ENCODE data around the gene CCDC74A. TPM values are rescaled to one million over a fixed set of nuclear protein-coding genes. Genes with fewer than 3 reads are reported as not detected.
"Not testable (repeated sequence)": the region's sequence is repeated elsewhere in the genome, so short reads cannot be mapped to it uniquely, and the experiment has no call there.

CCDC74A gene
- polyA plus RNA-seq, 2 donors, result 3.4 to 4.9 TPM

GRCh38 chr2:131488306-131489205 lies 39.1 kb upstream of the CCDC74A start:
- Histone ChIP-seq H3K4me3 (ENCODE audit: low read depth in 1 of 2, low read length in 2 of 2) (no peak overlapping the region), H3K4me1 (ENCODE audit: control insufficient read depth in 2 of 2, insufficient read depth in 2 of 2, low read length in 1 of 2) (peaks cover 0 to 6% of the 10 kb centered on the region in 2 donors), H3K9me3 (ENCODE audit: control insufficient read depth in 2 of 2, insufficient read depth in 1 of 2, low read depth in 1 of 2, low read length in 1 of 2) (no peaks in the 10 kb centered on the region), H3K36me3 (ENCODE audit: control insufficient read depth in 2 of 2, insufficient read depth in 2 of 2, low read length in 1 of 2) (no peaks in the 10 kb centered on the region), H3K27me3 (ENCODE audit: control insufficient read depth in 1 of 2, insufficient read depth in 2 of 2, low read length in 2 of 2) (no peaks in the 10 kb centered on the region), H3K27ac (ENCODE audit: low read depth in 2 of 2, low read length in 1 of 2) (no peak overlapping the region)
- WGBS, 2 donors, result 79 to 84% methylated on average over 14 of the region's 14 CpGs

DNA sequence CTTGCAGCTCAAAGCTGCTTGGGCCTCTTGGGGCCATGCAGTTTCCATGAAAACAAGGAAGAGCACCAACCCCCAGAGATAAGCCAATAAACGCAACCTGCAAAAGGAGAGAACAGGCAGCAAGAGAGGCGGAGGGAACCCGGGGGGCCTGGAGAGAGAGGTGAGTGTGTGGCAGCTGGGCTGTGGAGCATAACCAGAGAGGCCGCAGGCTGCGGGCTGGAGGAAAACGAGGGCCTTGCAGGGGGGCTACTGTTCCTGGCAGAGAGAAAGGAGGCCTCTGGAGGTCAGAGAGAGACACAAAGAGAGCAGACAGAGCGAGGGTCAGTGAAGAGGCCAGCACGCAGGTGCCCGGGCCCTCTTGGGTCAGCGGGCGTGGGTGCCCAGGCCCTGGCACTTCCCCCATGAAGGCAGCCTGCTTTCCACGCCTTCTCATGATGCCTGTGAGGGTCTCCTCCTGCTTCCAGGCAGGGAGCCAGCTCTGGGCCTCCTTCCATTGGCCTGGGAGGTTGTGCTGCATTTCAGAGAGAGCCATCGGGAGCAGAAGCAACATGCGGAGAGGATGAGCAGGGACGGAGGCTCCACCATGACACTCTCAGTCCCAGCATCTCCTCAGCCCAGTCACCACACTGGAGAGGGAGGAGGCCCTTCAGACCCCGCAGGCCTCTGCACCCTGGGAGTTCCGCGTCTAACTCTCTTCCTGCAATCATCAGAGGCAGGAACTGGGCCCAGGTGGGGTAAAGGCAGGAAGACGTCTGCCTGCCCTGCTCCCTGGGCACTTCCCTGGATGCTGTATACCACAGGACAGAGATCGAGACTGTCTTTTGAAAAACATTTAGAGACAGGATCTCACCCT lies 36.8 kb upstream of the CCDC74A start:
- 59 to 60% methylated on average over 19 to 20 of the region's 20 CpGs for WGBS, 2 donors
- not testable (repeated sequence) for H3K27me3 ChIP-seq (ENCODE audit: control insufficient read depth in 1 of 2, insufficient read depth in 2 of 2, low read length in 2 of 2); H3K9me3 ChIP-seq (ENCODE audit: control insufficient read depth in 2 of 2, insufficient read depth in 1 of 2, low read depth in 1 of 2, low read length in 1 of 2); H3K36me3 ChIP-seq (ENCODE audit: control insufficient read depth in 2 of 2, insufficient read depth in 2 of 2, low read length in 1 of 2); H3K4me1 ChIP-seq (ENCODE audit: control insufficient read depth in 2 of 2, insufficient read depth in 2 of 2, low read length in 1 of 2)
- Histone ChIP-seq H3K27ac (ENCODE audit: low read depth in 2 of 2, low read length in 1 of 2) (peak overlapping the region in 1 of 2 donors; percentile 80), H3K4me3 (ENCODE audit: low read depth in 1 of 2, low read length in 2 of 2) (peak overlapping the region; percentile 62 to 66)

DNA sequence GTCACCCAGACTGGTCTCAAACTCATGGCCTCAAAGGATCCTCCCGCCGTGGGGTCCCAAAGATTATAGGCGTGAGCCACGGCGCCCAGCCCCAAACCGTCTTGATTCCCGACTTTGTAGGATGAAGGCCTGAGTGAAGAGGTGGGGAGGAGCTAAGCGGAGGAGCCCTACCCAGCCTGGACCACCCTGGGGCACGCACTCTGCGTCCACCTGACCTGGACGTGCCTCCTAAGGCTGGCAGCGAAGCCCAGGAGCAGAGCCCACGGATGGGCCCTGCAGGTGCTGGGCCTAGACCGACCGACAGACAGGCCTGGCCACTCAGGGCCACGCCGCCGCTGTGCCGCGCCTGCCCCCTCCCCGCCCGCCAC lies 36.2 kb upstream of the CCDC74A start:
- Histone ChIP-seq H3K27ac (ENCODE audit: low read depth in 2 of 2, low read length in 1 of 2) (peak overlapping the region in 1 of 2 donors; percentile 80), H3K4me3 (ENCODE audit: low read depth in 1 of 2, low read length in 2 of 2) (peak overlapping the region; percentile 62 to 66)
- not testable (repeated sequence) for H3K36me3 ChIP-seq (ENCODE audit: control insufficient read depth in 2 of 2, insufficient read depth in 2 of 2, low read length in 1 of 2); H3K4me1 ChIP-seq (ENCODE audit: control insufficient read depth in 2 of 2, insufficient read depth in 2 of 2, low read length in 1 of 2); H3K9me3 ChIP-seq (ENCODE audit: control insufficient read depth in 2 of 2, insufficient read depth in 1 of 2, low read depth in 1 of 2, low read length in 1 of 2); H3K27me3 ChIP-seq (ENCODE audit: control insufficient read depth in 1 of 2, insufficient read depth in 2 of 2, low read length in 2 of 2)
- 9 to 22% methylated on average over 12 to 22 of the region's 22 CpGs for WGBS, 2 donors

- peak within 1 kb of the TSS; percentile 96 to 98 for H3K27ac ChIP-seq (ENCODE audit: low read depth in 2 of 2, low read length in 1 of 2)
- not testable (repeated sequence) for H3K36me3 ChIP-seq (ENCODE audit: control insufficient read depth in 2 of 2, insufficient read depth in 2 of 2, low read length in 1 of 2); H3K4me1 ChIP-seq (ENCODE audit: control insufficient read depth in 2 of 2, insufficient read depth in 2 of 2, low read length in 1 of 2); H3K27me3 ChIP-seq (ENCODE audit: control insufficient read depth in 1 of 2, insufficient read depth in 2 of 2, low read length in 2 of 2); H3K9me3 ChIP-seq (ENCODE audit: control insufficient read depth in 2 of 2, insufficient read depth in 1 of 2, low read depth in 1 of 2, low read length in 1 of 2)
- peak within 1 kb of the TSS; percentile 97 for H3K4me3 ChIP-seq (ENCODE audit: low read depth in 1 of 2, low read length in 2 of 2)
- 1% methylated on average over 44 to 53 of the region's 53 CpGs for WGBS, 2 donors
Measured at GRCh38 chr2:131492015-131492417, 35.7 kb upstream of the CCDC74A start, which contains the start of gene MZT2A. MZT2A (minus strand) TSS chr2:131492397; CDS start chr2:131492376, 21 bp downstream.

DNA sequence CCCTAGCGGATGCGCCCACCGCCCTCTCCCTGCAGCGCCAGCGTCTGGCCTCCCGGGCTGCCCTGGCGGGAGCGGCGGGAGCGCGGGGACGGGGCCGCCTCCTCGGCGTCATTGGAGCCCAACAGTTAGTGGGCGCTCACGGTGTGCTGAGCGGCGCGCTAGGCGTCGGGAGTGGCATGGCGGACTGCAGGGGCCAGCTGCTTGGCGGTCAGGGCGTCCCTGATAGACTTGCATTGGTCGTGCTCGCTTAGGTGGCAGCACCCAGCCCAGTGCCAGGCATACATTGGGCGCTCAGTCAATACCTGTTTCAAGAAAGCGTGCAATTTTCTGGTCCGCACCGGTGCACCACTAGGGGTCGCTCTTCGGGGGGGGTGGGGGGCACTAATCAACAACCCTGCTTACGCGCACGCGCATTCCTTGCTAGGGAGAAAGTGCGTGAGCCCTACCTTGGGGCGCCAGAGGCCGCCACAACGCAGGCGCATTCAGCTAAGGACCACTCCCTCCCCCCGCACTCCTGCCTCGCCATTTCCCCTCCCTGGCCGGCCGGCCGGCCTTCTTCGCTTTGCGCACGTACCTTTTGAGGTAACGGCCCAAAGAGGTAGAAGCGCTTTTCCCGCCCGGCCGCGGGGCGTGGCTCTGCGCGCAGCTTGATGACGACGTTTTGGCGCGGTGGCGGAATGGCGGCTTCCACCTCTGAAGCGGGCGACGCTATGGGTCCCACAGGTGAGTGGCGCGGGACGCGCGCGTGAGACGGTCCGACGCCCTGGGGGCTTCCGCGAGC lies 35.1 kb upstream of the CCDC74A start:
- Histone ChIP-seq H3K27ac (ENCODE audit: low read depth in 2 of 2, low read length in 1 of 2) (peak overlapping the region; percentile 96 to 98), H3K9me3 (ENCODE audit: control insufficient read depth in 2 of 2, insufficient read depth in 1 of 2, low read depth in 1 of 2, low read length in 1 of 2) (no peaks in the 10 kb centered on the region), H3K36me3 (ENCODE audit: control insufficient read depth in 2 of 2, insufficient read depth in 2 of 2, low read length in 1 of 2) (no peaks in the 10 kb centered on the region), H3K4me1 (ENCODE audit: control insufficient read depth in 2 of 2, insufficient read depth in 2 of 2, low read length in 1 of 2) (peaks cover 0 to 8% of the 10 kb centered on the region in 2 donors), H3K27me3 (ENCODE audit: control insufficient read depth in 1 of 2, insufficient read depth in 2 of 2, low read length in 2 of 2) (no peaks in the 10 kb centered on the region), H3K4me3 (ENCODE audit: low read depth in 1 of 2, low read length in 2 of 2) (peak overlapping the region; percentile 97)
- 0 to 1% methylated on average over 76 to 79 of the region's 79 CpGs for WGBS, 2 donors

DNA sequence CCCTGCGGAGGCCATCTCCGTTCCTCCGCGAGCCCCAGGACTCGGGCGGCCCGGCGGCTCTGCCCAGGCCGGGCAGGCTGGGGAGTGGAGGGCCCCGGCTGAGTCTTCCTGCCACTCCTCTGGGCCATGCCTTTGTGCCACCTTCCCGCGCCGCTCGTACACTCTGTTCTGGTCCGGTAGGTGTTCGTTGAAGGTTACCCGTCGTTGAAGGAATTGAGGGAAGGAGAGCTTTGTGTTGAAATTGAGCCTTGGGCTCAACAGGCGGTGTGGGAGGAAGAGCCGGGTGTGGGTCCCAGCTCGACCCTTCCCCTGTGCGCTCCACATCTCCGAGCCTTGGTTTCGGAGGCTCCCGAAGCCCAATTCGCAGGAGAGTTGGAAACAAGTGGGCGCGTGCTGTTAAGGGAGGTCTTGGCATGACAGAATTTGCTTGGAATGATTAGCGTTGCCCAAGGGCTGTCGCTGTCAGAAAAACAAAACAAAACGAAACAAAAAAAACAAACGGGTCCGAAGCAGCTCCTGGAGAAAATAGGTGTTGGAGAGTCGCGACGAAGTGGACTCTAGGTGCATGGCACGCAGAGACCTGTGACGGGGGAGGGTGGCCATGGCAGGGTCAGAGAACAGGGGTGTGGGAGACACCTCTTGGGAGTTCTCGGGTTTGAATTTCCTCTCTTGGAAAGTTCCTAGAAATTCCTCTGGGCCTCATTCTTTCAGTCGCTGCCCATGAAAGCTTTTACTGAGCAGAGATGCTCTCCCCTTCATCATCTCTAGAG lies 34.3 kb upstream of the CCDC74A start:
- Histone ChIP-seq H3K27ac (ENCODE audit: low read depth in 2 of 2, low read length in 1 of 2) (peak overlapping the region; percentile 96 to 98), H3K4me1 (ENCODE audit: control insufficient read depth in 2 of 2, insufficient read depth in 2 of 2, low read length in 1 of 2) (peaks cover 0 to 8% of the 10 kb centered on the region in 2 donors)
- 0% methylated on average over 40 of the region's 40 CpGs for WGBS, 2 donors

GRCh38 chr2:131495506-131495905 lies 32.2 kb upstream of the CCDC74A start:
- not testable (repeated sequence) for H3K4me3 ChIP-seq (ENCODE audit: low read depth in 1 of 2, low read length in 2 of 2); H3K4me1 ChIP-seq (ENCODE audit: control insufficient read depth in 2 of 2, insufficient read depth in 2 of 2, low read length in 1 of 2); H3K27me3 ChIP-seq (ENCODE audit: control insufficient read depth in 1 of 2, insufficient read depth in 2 of 2, low read length in 2 of 2); H3K27ac ChIP-seq (ENCODE audit: low read depth in 2 of 2, low read length in 1 of 2); H3K36me3 ChIP-seq (ENCODE audit: control insufficient read depth in 2 of 2, insufficient read depth in 2 of 2, low read length in 1 of 2); H3K9me3 ChIP-seq (ENCODE audit: control insufficient read depth in 2 of 2, insufficient read depth in 1 of 2, low read depth in 1 of 2, low read length in 1 of 2)
- WGBS, 2 donors, result 93 to 96% methylated on average over 1 of the region's 1 CpG

More for the DNA sequence above, 34.3 kb upstream of the CCDC74A start:
- peak overlapping the region; percentile 97 for H3K4me3 ChIP-seq (ENCODE audit: low read depth in 1 of 2, low read length in 2 of 2)
- peaks cover 0 to 4% of the 10 kb centered on the region in 2 donors for H3K36me3 ChIP-seq (ENCODE audit: control insufficient read depth in 2 of 2, insufficient read depth in 2 of 2, low read length in 1 of 2)
- H3K9me3 ChIP-seq (ENCODE audit: control insufficient read depth in 2 of 2, insufficient read depth in 1 of 2, low read depth in 1 of 2, low read length in 1 of 2), result no peaks in the 10 kb centered on the region
- no peaks in the 10 kb centered on the region for H3K27me3 ChIP-seq (ENCODE audit: control insufficient read depth in 1 of 2, insufficient read depth in 2 of 2, low read length in 2 of 2)

DNA sequence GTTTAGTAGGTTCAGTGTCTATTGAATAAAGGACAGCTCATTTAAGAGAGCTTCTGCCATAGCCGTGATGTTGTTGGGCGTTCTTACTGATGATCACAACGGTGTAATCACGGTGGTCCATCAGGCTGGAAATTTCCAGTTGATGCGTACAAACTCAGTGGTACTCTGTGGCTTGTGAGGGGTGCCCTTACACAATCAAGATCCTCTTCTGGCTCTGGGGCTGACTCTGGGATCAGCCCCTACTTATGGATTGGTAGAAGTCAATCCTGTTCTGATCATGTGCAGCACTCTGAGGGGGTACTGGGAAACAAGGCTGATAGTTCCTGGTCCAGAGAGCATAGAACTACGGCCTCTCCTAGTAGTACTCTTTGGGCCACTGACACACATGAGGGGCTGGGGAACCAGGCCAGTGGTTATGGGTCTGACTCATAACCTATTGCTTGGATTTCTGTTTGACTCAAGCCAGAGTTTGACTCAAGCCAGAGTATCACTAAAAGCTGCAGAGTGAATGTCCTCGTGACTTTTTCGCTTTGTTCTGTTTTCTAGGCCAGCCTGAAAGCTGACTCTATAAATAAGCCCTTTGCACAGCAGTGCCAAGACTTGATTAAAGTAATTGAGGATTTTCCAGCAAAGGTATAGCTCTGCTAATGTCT lies 29.2 kb upstream of the CCDC74A start:
- H3K36me3 ChIP-seq (ENCODE audit: control insufficient read depth in 2 of 2, insufficient read depth in 2 of 2, low read length in 1 of 2), result peaks cover 8 to 18% of the 10 kb centered on the region in 2 donors
- H3K9me3 ChIP-seq (ENCODE audit: control insufficient read depth in 2 of 2, insufficient read depth in 1 of 2, low read depth in 1 of 2, low read length in 1 of 2); H3K4me3 ChIP-seq (ENCODE audit: low read depth in 1 of 2, low read length in 2 of 2); H3K4me1 ChIP-seq (ENCODE audit: control insufficient read depth in 2 of 2, insufficient read depth in 2 of 2, low read length in 1 of 2); H3K27ac ChIP-seq (ENCODE audit: low read depth in 2 of 2, low read length in 1 of 2); H3K27me3 ChIP-seq (ENCODE audit: control insufficient read depth in 1 of 2, insufficient read depth in 2 of 2, low read length in 2 of 2): not testable (repeated sequence)
- WGBS, 2 donors, result 64 to 69% methylated on average over 8 of the region's 8 CpGs
